OCI-LY1 (cell line): ENCODE results near the gene ISL1.

Source experiments
- H2AFZ ChIP-seq: fragments of 200-600 bp; sonication (generic), shearing (Covaris generic); 2 replicates; pipeline ENCODE4 v1.6.0; 2014; ENCODE audit warnings: antibody characterized with exemption, mild to moderate bottlenecking, low read length
- H3F3A ChIP-seq: fragments of 200-600 bp; sonication (generic), shearing (Covaris generic); 2 replicates; pipeline ENCODE4 v1.6.0; 2014; ENCODE audit warnings: mild to moderate bottlenecking, antibody characterized with exemption, low read length, moderate library complexity; ENCODE audit not compliant: insufficient read depth
- H3K27ac ChIP-seq: fragments of 200-600 bp; sonication (generic); 2 replicates; pipeline ENCODE4 v1.5.1; 2014; ENCODE audit warnings: low read length, mixed run types, mild to moderate bottlenecking, low read depth; ENCODE audit not compliant: poor library complexity, severe bottlenecking
- H3K27me3 ChIP-seq: fragments of 200-600 bp; sonication (generic); 2 replicates; pipeline ENCODE4 v1.6.0; 2014; ENCODE audit warnings: antibody characterized with exemption, mild to moderate bottlenecking, low read length, moderate library complexity; ENCODE audit not compliant: insufficient read depth
- H3K36me3 ChIP-seq: fragments of 200-600 bp; sonication (generic); 2 replicates; pipeline ENCODE4 v1.6.1; 2014; ENCODE audit warnings: mild to moderate bottlenecking, antibody characterized with exemption, low read length, moderate library complexity, mixed read lengths; ENCODE audit not compliant: insufficient read depth
- H3K4me1 ChIP-seq: fragments of 200-600 bp; sonication (generic); 2 replicates; pipeline ENCODE4 v1.5.1; 2014; ENCODE audit warnings: mild to moderate bottlenecking, low read length, moderate library complexity; ENCODE audit not compliant: insufficient read depth, severe bottlenecking
- H3K4me2 ChIP-seq: fragments of 200-600 bp; sonication (generic), shearing (Covaris generic); 2 replicates; pipeline ENCODE4 v1.6.1; 2014; ENCODE audit warnings: low read length
- H3K4me3 ChIP-seq: fragments of 200-600 bp; sonication (generic); 2 replicates; pipeline ENCODE4 v1.5.1; 2014; ENCODE audit warnings: low read length, low read depth, mild to moderate bottlenecking, mixed read lengths; ENCODE audit not compliant: poor library complexity, severe bottlenecking
- H3K79me2 ChIP-seq: fragments of 200-600 bp; shearing (Covaris generic); 2 replicates; pipeline ENCODE4 v1.6.1; 2016; ENCODE audit warnings: mixed run types, low read length, mixed read lengths; ENCODE audit not compliant: insufficient read depth
- H3K9ac ChIP-seq: fragments of 200-600 bp; sonication (generic), shearing (Covaris generic); 2 replicates; pipeline ENCODE4 v1.6.1; 2014; ENCODE audit warnings: mild to moderate bottlenecking, low read length, mixed read lengths
- H3K9me2 ChIP-seq: fragments of 200-600 bp; sonication (generic), shearing (Covaris generic); 2 replicates; pipeline ENCODE4 v1.6.1; 2014; ENCODE audit warnings: low read depth, mild to moderate bottlenecking, low read length, mixed read lengths
- H3K9me3 ChIP-seq: fragments of 200-600 bp; shearing (Covaris generic); 2 replicates; pipeline ENCODE4 v1.6.1; 2014; ENCODE audit warnings: low read length, mixed read lengths
- H4K20me1 ChIP-seq: fragments of 200-600 bp; sonication (generic), shearing (Covaris generic); 2 replicates; pipeline ENCODE4 v1.6.0; 2016; ENCODE audit warnings: mild to moderate bottlenecking, low read length; ENCODE audit not compliant: insufficient read depth
- EZH2 ChIP-seq: fragments of 200-600 bp; sonication (generic), shearing (Covaris generic); IDR thresholded peaks from 2 replicates; pipeline ENCODE4 v1.8.0; 2017; ENCODE audit warnings: borderline replicate concordance, mixed run types, mild to moderate bottlenecking, antibody characterized with exemption, low read length, moderate library complexity, mixed read lengths
- TF ChIP-seq, protein P1 (sequence below): fragments of 200-600 bp; sonication (generic), shearing (Covaris generic); IDR thresholded peaks from 2 replicates; pipeline ENCODE4 v1.5.1; 2017; ENCODE audit warnings: mild to moderate bottlenecking, antibody characterized with exemption, low read length, moderate library complexity, mixed read lengths

The ISL1 gene

DNA sequence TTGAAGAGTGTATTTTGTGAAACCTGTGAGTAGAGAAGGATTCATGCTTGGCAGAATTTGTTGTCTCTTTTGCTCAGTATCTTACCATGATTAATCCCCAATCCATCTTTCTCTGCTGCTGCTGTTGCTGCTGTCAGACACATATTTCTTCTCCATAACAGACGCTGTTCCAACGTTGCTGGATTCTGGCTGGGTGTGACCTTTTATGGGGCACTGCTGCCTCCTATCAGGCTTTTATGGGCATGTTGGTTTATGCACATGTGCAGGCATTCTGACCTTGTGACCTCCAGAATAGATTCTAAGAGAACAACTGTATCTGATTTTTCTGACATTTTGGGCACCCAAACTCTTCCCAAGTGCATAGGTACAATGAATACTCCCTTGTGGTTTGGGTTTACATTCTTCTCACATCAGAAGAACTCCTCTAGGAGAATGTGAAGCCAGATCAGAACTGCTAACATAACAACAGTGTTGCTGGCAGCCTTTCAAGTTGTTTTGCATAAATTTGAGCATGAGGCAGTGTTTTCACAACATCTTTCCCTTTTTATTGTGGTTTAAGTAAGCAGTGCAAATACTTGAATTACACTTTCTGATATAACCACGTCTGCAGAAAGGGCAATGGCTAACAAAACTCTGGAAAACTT lies 9.2 kb upstream of the ISL1 start:
- Histone ChIP-seq H3K36me3 (no peaks in the 10 kb centered on the region), H3K9me3 (no peaks in the 10 kb centered on the region), H4K20me1 (no peaks in the 10 kb centered on the region), H3K4me1 (no peaks in the 10 kb centered on the region), H3K4me3 (no peak overlapping the region), H3F3A (no peaks in the 10 kb centered on the region), H3K9me2 (no peaks in the 10 kb centered on the region), H3K27me3 (no peaks in the 10 kb centered on the region), H3K9ac (no peak overlapping the region), H3K4me2 (no peak overlapping the region), H2AFZ (no peak overlapping the region), H3K79me2 (no peaks in the 10 kb centered on the region), H3K27ac (no peak overlapping the region)
- TF ChIP-seq EZH2, result no peak
- TF ChIP-seq, protein P1, sequence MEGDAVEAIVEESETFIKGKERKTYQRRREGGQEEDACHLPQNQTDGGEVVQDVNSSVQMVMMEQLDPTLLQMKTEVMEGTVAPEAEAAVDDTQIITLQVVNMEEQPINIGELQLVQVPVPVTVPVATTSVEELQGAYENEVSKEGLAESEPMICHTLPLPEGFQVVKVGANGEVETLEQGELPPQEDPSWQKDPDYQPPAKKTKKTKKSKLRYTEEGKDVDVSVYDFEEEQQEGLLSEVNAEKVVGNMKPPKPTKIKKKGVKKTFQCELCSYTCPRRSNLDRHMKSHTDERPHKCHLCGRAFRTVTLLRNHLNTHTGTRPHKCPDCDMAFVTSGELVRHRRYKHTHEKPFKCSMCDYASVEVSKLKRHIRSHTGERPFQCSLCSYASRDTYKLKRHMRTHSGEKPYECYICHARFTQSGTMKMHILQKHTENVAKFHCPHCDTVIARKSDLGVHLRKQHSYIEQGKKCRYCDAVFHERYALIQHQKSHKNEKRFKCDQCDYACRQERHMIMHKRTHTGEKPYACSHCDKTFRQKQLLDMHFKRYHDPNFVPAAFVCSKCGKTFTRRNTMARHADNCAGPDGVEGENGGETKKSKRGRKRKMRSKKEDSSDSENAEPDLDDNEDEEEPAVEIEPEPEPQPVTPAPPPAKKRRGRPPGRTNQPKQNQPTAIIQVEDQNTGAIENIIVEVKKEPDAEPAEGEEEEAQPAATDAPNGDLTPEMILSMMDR, result no peak

DNA sequence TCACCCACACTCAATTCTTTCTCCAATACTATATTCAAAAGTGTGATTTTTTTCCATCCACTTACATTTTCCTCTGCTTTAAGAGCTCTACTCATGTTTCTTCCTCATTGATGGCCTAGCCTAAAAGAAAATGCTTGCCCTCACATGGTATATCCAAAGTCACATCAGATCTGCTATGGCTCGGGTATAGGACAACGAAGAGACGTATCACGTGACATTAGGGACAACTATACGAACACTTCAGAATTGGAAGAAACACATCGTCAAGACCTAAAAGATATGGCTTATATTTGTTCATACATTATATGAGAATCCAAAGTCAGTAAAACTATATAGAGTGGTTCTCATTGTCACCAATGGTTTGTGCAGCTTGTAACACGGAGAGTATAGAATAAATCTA lies 8.2 kb upstream of the ISL1 start:
- no peaks in the 10 kb centered on the region for H4K20me1 ChIP-seq
- no peaks in the 10 kb centered on the region for H3K79me2 ChIP-seq
- H3K9me3 ChIP-seq, result no peaks in the 10 kb centered on the region
- no peak overlapping the region for H2AFZ ChIP-seq
- no peak overlapping the region for H3K27ac ChIP-seq
- no peak overlapping the region for H3K9ac ChIP-seq
- no peaks in the 10 kb centered on the region for H3K36me3 ChIP-seq
- no peaks in the 10 kb centered on the region for H3K9me2 ChIP-seq
- no peak overlapping the region for H3K4me3 ChIP-seq
- no peaks in the 10 kb centered on the region for H3K4me1 ChIP-seq
- no peaks in the 10 kb centered on the region for H3K27me3 ChIP-seq
- no peaks in the 10 kb centered on the region for H3F3A ChIP-seq
- TF ChIP-seq, protein P1, result no peak
- no peak for TF ChIP-seq EZH2
- no peak overlapping the region for H3K4me2 ChIP-seq

DNA sequence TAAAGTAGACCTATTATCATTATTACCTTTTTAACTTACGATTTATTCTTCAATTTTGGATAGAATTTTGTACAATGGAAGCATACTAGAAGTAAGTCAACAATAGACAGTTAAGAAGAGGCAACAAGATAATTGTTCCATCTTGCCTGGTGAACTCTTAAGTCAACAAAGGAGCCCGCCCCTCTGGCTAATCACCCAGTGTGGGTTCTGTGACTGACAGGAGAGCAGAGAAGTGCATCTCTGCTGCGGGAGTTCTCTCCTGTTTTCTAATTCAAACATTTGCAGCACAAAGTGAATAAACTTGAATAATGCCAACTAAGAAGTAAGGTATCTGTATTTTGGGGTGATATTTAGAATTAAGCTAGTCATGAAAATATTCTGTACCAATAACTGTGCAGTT lies 6.7 kb upstream of the ISL1 start:
- Histone ChIP-seq H3K4me3 (no peak overlapping the region), H3K27ac (no peak overlapping the region), H3K79me2 (no peaks in the 10 kb centered on the region), H3K36me3 (no peaks in the 10 kb centered on the region), H4K20me1 (no peaks in the 10 kb centered on the region), H3F3A (no peaks in the 10 kb centered on the region), H3K9me2 (no peaks in the 10 kb centered on the region), H3K9me3 (no peaks in the 10 kb centered on the region), H3K4me1 (no peaks in the 10 kb centered on the region), H3K9ac (no peak overlapping the region), H2AFZ (no peak overlapping the region), H3K4me2 (no peak overlapping the region), H3K27me3 (no peaks in the 10 kb centered on the region)
- TF ChIP-seq EZH2, result no peak
- TF ChIP-seq, protein P1, result no peak
